ENCODE data around the gene IQSEC3.

GRCh38 chr12:174124-174523 is 107.6 kb downstream of the IQSEC3 start:
- TF ChIP-seq POLR2A (IDR thresholded peaks at IDR 0.05; ENCODE audit: low read length), result no peak
- TF ChIP-seq GATA1 (IDR thresholded peaks at IDR 0.05; ENCODE audit: low read depth, low read length), result no peak

All from erythroblast (primary cell).